T-helper 17 cell (primary cell): ENCODE results near the gene TRAPPC2L. TPM values are rescaled to one million over a fixed set of nuclear protein-coding genes. Genes with fewer than 3 reads are reported as not detected.
A peak's percentile ranks its signal among the peaks of the same experiment; 100 is the strongest.

Experiments
- ATAC-seq: fragments of 150-1000 bp; cut with Tn5 transposase; 2 replicates; pipeline ENCODE4 v1.10.0; 2021; ENCODE audit warnings: mild to moderate bottlenecking, moderate library complexity
- DNase-seq, 3 donors: peaks; one replicate each; pipeline versions ENCODE4 v3.0.0 to v3.0.0-alpha.2; 2020 to 2021
- H3K9me3 ChIP-seq: one replicate; pipeline ENCODE4 v1.7.0; 2013; ENCODE audit warnings: low read length, mild to moderate bottlenecking; ENCODE audit not compliant: control insufficient read depth, poor library complexity, severe bottlenecking
- H3K27ac Mint-ChIP-seq: one replicate; pipeline ENCODE4 v1.8.0; 2022; ENCODE audit warnings: mild to moderate bottlenecking, moderate library complexity, mixed read lengths
- H3K27me3 Mint-ChIP-seq: one replicate; pipeline ENCODE4 v1.8.0; 2022; ENCODE audit warnings: mixed read lengths
- H3K36me3 Mint-ChIP-seq: one replicate; pipeline ENCODE4 v1.8.0; 2022; ENCODE audit warnings: low read depth, mixed read lengths
- H3K4me1 Mint-ChIP-seq: one replicate; pipeline ENCODE4 v1.8.0; 2022; ENCODE audit warnings: mild to moderate bottlenecking, mixed read lengths
- H3K4me3 Mint-ChIP-seq: one replicate; pipeline ENCODE4 v1.8.0; 2022; ENCODE audit warnings: mild to moderate bottlenecking, moderate library complexity, mixed read lengths
- total RNA-seq, 4 donors: library from RNA in 2 of 4; stranded (reverse) in 2 of 4; gene quantifications; one replicate each; pipeline ENCODE4 v1.2.3 and lab custom pipeline; 2022 to 2026

TRAPPC2L gene, protein sequence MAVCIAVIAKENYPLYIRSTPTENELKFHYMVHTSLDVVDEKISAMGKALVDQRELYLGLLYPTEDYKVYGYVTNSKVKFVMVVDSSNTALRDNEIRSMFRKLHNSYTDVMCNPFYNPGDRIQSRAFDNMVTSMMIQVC
- total RNA-seq (10 to 100 TPM; 33.5 to 43.0 TPM), total RNA-seq (lab: John Stamatoyannopoulos, UW) (25.8 to 56.9 reads per million in 2 donors)

DNA sequence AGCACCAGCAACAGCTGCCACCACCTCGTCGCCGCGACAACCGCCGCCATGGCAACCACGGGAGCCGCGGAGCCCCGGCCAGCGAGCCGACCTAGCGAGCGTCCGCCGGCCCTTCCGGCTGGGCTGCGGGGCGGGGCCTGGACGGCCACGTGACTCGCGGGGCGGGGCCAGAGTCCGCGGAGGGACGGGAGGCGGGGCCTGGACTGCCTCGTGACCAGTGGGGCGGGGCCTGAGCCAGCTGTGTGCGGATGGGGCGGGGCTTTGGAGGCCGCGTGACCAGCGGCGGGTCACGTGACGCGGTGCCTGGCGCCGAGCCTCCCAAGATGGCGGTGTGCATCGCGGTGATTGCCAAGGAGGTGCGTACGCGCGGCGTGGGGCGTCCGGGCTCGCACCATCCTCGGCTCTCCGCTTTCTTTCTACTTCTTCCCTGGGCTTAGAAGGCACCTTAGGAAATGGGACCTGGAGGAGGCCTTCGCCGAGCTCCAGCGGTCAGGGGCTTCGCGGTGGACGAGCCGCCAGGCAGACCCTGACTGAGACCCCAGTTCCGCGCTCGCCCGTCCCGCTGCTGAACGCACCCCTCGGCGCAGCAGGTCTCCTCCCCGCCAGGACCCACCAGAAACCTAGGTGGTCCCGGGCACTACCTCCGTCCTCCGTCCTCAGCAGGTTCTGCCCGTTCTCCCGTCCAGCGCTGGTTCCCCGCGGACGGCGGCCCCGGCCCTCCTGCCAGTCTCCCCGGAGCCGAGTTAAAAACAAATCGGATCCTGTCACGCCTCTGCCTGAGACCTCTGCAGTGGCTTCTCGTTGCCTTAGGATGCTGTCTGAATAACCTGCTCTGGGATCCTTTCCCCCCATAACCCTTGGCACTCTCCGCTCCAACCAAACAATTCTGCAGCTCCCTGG lies at the start of gene TRAPPC2L, which contains the start of gene GALNS:
Gene TRAPPC2L (plus strand): TSS at position 300 of the 900 bp plus-strand sequence. CDS start 24 bp downstream, at position 324.
Gene GALNS (minus strand): TSS at position 120 of the 900 bp plus-strand sequence. CDS start 70 bp downstream, at position 50.
- no peaks in the 10 kb centered on the region for H3K9me3 ChIP-seq
- H3K4me3 Mint-ChIP-seq, result peak within 1 kb of the TSS; percentile 100
- H3K4me1 Mint-ChIP-seq, result peaks cover 23% of the 10 kb centered on the region
- peaks cover 7% of the 10 kb centered on the region for H3K36me3 Mint-ChIP-seq
- ATAC-seq, result peak; percentile 91
- H3K27ac Mint-ChIP-seq, result peak within 1 kb of the TSS; percentile 98
- peak; percentile 97 to 100 (median 99) for DNase-seq
- H3K27me3 Mint-ChIP-seq, result no peaks in the 10 kb centered on the region

DNA sequence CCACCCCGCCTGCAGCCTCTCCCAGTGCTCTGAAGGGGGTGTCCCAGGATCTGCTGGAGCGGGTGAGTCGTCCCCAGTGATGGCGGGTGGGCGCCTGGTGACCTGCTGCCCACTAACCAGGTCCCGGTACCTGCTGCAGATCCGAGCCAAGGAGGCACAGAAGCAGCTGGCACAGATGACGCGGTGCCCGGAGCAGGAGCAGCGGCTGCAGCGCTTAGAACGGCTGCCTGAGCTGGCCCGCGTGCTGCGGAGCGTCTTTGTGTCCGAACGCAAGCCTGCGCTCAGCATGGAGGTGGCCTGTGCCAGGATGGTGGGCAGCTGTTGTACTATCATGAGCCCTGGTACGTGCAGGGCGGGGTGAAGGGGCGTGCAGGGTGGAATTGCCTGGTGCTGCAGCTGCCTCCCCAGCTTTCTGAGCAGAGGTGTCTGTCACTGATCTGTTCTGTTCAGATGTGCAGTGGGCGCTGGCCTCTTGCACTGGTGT lies 49.7 kb upstream of the TRAPPC2L start:
- Mint-ChIP-seq H3K27me3 (no peaks in the 10 kb centered on the region), H3K27ac (no peak overlapping the region), H3K4me1 (peaks cover 14% of the 10 kb centered on the region), H3K4me3 (no peak overlapping the region), H3K36me3 (no peaks in the 10 kb centered on the region)
- no peak for ATAC-seq
- no peak for DNase-seq
- no peaks in the 10 kb centered on the region for H3K9me3 ChIP-seq

DNA sequence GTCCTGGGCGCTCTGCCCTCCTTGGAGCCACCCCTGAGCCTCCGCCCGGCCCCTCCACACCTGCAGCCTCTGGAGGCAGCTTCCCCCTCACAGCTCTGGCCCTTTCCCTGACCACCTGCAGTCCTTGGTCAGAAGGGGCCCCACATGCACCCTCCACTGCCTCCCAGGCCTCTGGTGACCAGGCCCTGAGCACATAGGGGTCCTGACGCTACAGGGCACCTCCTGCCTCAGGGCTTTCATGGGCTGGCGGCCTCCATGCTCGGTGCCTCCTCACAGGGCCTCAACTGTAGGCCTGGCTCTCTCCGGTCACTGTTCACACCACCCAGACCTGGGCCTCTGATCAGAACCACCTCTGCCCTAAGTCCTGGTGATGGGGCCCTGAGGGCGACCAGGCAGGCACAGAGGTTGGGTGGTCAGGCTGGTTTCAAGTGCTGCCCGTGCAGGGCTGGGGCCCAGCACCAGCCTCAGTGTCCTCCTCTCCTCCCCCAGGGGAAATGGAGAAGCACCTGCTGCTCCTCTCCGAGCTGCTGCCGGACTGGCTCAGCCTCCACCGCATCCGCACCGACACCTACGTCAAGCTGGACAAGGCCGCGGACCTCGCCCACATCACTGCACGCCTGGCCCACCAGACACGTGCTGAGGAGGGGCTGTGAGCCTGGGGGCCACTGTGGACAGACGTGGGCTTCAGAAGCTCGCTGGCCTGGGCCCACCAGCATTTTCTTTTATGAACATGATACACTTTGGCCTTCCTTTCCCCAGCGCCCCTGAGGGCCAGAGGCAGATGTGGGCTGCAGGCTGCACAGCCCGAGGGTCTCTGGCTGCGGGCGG lies 49.1 kb upstream of the TRAPPC2L start:
- no peaks in the 10 kb centered on the region for H3K9me3 ChIP-seq
- peaks cover 14% of the 10 kb centered on the region for H3K4me1 Mint-ChIP-seq
- H3K27ac Mint-ChIP-seq, result peak overlapping the region; percentile 61
- no peak overlapping the region for H3K4me3 Mint-ChIP-seq
- no peaks in the 10 kb centered on the region for H3K36me3 Mint-ChIP-seq
- no peaks in the 10 kb centered on the region for H3K27me3 Mint-ChIP-seq
- DNase-seq (no peak), ATAC-seq (no peak)

DNA sequence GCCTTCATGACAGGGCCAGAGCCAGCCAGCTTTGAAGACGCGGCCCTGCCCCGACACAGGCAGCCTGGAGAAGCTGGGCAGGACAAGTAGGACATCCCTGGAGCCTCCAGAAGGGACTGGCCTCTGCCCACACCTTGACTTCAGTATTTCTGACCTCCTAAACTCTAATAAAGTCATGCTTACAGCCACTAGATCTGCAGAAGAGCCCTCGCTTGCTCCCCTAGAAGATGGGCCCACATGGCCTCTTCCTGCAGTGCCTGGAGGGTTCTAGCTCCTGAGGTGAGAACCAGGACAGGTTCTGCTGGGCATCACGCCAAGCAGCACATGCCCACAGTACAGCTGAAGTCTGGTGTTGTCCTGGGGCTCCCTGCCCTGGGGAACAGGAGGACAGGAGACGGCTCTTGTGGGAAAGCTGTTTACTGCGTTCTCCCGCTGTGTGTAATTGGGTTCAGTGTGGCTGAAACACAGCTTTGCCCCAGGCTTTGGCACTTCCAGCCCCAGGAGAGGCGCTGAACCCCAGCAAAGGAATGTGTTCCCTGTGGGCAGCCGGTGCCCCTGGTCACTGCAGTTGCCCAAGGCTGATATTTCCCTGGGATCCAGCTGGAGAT lies 47.8 kb upstream of the TRAPPC2L start:
- ATAC-seq (no peak), DNase-seq (no peak)
- Mint-ChIP-seq H3K4me3 (no peak overlapping the region), H3K36me3 (no peaks in the 10 kb centered on the region), H3K27ac (peak overlapping the region; percentile 61), H3K27me3 (no peaks in the 10 kb centered on the region), H3K4me1 (peaks cover 12% of the 10 kb centered on the region)
- no peaks in the 10 kb centered on the region for H3K9me3 ChIP-seq

DNA sequence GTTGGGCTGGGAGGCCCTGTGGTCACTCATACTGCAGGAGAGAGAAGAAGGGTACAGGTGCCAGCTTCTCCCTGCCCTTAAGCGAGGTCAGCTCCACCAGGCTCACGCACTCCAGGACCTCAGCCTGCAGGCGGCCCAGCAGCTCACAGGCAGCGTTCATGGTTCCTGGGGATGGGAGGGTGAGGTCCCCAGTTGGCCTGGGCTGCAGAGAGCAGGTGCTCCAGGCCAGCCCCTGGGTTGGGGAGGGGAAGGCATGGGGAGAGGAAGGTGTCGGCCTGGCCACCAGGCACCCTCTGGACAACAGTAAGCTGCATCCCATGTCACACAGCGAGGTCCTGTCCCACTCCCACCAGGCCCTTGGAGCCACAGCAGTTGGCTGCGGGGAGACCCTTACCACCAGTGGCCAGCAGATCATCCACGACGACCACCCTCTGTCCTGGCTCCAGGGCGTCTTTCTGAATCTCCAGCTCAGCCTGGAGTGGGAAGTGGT lies 47.2 kb upstream of the TRAPPC2L start:
- H3K4me3 Mint-ChIP-seq, result peak overlapping the region; percentile 53
- H3K9me3 ChIP-seq, result no peaks in the 10 kb centered on the region
- ATAC-seq (no peak), DNase-seq (no peak)
- H3K27ac Mint-ChIP-seq, result peak overlapping the region; percentile 54
- no peaks in the 10 kb centered on the region for H3K36me3 Mint-ChIP-seq
- H3K27me3 Mint-ChIP-seq, result no peaks in the 10 kb centered on the region
- peaks cover 12% of the 10 kb centered on the region for H3K4me1 Mint-ChIP-seq

DNA sequence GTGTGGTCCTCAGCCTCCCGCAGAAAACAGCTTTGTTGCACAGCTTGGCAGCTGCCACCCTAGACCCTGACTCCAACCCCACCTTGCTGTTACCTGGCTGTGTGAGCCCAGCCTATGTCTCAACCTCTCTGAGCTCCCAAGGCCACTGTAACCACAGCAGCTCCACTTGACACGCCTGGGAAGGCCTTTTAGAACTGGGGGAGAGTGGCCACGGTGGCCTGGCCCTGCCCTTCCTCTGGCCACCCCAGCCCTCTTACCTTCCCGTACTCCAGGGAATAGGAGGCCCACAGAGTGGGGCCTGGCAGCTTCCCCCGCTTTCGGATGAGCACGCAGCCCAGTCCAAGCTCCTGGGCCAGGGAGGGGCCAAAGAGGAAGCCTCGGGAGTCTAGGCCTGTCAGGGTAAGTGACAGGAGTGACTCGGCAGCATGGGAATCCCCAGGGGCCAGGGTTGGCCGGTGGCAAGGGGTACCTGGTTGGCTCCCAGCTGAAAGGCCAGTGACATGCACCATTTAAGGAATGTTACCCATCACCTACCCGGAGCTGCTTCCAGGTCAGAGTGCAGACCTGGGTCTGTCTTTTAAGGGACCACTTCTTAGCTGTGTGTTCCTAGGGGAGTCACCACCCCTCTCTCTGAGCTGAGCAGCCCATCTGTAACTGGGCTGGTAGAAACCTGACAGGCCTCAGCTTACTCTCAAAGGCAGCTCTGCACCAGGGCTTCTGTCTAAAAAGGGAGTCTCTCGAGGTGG lies 46.6 kb upstream of the TRAPPC2L start:
- Mint-ChIP-seq H3K4me1 (peaks cover 12% of the 10 kb centered on the region), H3K4me3 (peak overlapping the region; percentile 96), H3K27me3 (no peaks in the 10 kb centered on the region), H3K36me3 (no peaks in the 10 kb centered on the region), H3K27ac (peak overlapping the region; percentile 54)
- no peaks in the 10 kb centered on the region for H3K9me3 ChIP-seq
- no peak for DNase-seq
- no peak for ATAC-seq

DNA sequence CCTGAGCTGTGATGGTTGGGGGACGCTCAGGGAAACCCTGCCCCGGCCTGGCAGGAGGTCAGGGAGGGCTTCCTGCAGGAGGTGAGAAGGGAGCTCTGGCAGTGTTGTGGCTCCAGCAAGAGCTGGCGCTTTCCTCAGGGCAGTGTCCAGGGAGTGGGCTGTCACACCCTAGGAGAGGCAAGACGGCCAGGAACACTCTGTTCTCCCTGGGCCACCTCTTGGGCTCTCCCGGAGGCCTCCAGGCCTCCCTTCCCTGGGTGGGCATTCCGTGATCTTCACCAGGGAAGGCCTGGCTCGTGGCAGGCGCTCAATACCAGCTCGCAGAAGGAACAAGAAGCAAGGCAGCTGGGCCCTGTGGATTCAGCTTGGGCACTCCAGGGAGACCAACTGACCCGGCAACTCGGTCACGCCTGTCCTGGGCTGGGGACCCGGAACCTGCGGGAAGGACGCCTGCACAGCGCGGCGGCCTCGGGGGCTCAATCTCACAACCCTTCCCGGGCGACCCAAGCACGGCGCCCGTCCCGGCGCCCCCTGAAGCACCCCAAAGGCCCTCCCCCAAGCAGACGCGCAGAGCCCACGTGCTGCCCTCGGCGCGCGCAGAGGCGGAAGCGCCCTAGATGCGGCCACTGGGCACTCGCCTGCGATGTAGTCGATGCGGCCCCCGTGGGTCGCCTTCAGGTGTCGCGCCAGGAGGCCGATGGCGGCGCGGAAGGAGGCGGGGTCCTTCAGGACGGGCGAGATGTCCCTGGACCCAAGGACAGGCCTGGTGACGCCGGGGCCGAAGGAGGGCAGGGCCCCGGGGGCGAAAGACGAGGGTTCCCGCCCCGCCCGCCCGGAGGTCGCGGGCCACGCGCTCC lies 45.8 kb upstream of the TRAPPC2L start:
- peak; percentile 39 to 54 (median 52) for DNase-seq
- Mint-ChIP-seq H3K27ac (peak overlapping the region; percentile 82), H3K4me3 (peak overlapping the region; percentile 96), H3K4me1 (peaks cover 12% of the 10 kb centered on the region), H3K27me3 (no peaks in the 10 kb centered on the region), H3K36me3 (no peaks in the 10 kb centered on the region)
- H3K9me3 ChIP-seq, result no peaks in the 10 kb centered on the region
- peak; percentile 57 for ATAC-seq

DNA sequence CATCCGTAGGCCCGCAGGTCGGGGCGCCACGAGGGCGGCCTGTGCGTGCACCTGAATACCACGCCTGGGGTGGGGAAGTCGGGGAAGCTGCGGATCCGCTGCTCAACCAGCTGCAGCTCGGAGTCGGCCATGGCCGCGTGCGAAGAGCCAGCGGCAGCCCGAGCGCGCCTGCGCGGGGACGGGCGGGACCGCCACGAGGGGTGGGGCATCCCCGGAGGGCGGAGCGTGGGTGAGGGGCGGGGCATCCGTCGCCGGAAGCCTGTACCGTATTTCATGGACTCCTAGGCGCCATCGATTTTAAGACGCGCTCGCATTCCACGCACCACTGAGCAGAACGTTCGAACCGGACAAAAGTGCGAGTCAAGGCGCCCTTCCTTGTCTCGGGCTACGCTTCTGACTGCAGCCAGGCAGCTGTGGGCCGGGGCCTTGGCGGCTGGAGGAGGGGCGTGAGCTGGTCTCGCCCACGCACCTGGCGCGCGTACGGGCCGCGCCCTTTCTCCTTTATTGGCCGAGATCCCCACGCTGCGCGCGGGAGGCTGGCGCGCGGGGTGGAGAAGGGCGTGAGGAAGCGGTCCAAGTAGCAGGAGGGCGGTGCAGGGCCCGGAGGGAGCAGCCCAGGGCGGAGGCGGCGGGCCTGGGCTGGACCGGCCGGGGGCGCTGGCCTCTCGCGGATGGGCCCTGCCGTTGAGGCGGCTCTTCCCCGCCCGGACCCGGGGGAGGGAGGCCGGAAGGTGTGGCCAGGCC lies 45.0 kb upstream of the TRAPPC2L start, which contains the start of gene APRT:
Gene APRT (minus strand): TSS at position 160 of the 744 bp plus-strand sequence. CDS start 29 bp downstream, at position 131.
- ATAC-seq (peak; percentile 92), DNase-seq (peak; percentile 96 to 99 (median 97))
- Mint-ChIP-seq H3K27ac (peak within 1 kb of the TSS; percentile 82), H3K4me1 (peaks cover 12% of the 10 kb centered on the region), H3K36me3 (no peaks in the 10 kb centered on the region), H3K27me3 (no peaks in the 10 kb centered on the region), H3K4me3 (peak within 1 kb of the TSS; percentile 96)
- H3K9me3 ChIP-seq, result no peaks in the 10 kb centered on the region

DNA sequence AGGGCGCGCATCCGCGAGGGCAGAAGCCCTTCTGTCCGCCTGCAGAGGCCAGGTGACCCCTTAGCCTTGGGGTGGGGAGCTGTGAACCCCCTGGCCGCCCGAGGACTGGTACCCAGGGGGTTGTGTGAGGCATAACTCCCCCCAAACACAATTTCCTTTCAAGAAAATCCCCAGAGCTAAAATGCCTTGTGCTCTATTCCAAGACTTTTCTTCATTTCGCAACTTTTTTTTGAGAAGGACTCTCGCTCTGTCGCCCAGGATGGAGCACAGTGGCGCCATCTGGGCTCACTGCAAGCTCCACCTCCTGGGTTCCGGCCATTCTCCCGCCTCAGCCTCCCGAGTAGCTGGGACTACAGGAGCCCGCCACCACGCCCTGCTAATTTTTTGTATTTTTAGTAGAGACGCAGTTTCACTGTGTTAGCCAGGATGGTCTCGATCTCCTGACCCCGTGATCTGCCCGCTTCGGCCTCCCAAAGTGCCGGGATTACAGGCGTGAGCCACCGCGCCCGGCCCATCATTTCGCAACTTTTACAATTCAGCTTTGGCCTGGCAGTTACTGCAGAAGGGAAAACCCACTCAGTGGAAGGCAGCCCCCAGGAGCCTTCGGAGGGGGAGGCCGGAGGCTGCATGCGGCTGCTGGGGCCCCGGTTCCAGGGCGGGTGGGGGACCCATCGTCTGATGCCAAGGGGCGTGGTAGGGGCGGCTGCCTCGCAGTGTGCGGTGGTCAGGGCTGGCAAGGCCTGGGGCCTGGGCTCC lies 44.2 kb upstream of the TRAPPC2L start:
- Mint-ChIP-seq H3K27ac (no peak overlapping the region), H3K4me1 (peaks cover 12% of the 10 kb centered on the region), H3K27me3 (no peaks in the 10 kb centered on the region), H3K36me3 (no peaks in the 10 kb centered on the region), H3K4me3 (peak overlapping the region; percentile 60)
- DNase-seq, result no peak
- ATAC-seq, result no peak
- no peaks in the 10 kb centered on the region for H3K9me3 ChIP-seq
